OCI-LY3 (cell line): ENCODE results near the gene MTUS2.

Source experiments
- EZH2phosphoT487 ChIP-seq: fragments of 200-600 bp; shearing (Covaris generic); IDR thresholded peaks from 2 replicates; pipeline ENCODE4 v1.6.1; 2018; ENCODE audit warnings: antibody characterized with exemption, mixed run types, low read depth
- TF ChIP-seq, protein P1 (sequence below): fragments of 200-600, 300-600 bp; sonication (generic); IDR thresholded peaks from 2 replicates; pipeline ENCODE4 v1.5.1; 2014; ENCODE audit warnings: antibody characterized with exemption, low read length, low read depth

DNA sequence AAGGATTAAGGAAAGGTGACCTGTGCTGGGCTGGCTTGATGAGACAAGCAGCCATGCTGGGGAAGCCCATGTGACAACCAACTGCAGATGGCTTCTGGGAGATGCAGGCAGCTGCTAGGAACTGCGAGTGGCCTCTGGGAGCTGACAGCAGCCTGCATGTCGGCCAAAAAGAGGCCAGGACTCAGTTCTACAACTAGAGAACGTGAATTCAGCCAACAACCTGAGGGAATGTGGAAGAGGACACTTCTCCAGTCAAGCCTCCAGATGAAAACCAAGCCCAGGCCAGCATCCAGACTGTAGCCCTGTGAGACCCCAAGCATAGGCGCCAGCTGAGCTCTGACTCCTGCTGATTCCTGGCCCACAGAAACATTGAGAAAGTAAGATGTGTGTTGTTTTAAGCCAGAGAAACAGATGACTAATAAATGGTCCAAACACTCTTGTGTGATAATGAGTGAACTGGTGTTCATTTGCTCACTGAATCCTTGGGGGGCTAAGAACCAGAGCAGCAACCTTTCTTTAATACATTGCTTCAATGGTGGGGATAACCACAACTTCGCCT, 730.4 kb downstream of the MTUS2 start:
- TF ChIP-seq, protein P1, sequence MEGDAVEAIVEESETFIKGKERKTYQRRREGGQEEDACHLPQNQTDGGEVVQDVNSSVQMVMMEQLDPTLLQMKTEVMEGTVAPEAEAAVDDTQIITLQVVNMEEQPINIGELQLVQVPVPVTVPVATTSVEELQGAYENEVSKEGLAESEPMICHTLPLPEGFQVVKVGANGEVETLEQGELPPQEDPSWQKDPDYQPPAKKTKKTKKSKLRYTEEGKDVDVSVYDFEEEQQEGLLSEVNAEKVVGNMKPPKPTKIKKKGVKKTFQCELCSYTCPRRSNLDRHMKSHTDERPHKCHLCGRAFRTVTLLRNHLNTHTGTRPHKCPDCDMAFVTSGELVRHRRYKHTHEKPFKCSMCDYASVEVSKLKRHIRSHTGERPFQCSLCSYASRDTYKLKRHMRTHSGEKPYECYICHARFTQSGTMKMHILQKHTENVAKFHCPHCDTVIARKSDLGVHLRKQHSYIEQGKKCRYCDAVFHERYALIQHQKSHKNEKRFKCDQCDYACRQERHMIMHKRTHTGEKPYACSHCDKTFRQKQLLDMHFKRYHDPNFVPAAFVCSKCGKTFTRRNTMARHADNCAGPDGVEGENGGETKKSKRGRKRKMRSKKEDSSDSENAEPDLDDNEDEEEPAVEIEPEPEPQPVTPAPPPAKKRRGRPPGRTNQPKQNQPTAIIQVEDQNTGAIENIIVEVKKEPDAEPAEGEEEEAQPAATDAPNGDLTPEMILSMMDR, result no peak
- no peak for TF ChIP-seq EZH2phosphoT487
